Neuronal stem cell (in vitro differentiated cells): ENCODE data around the gene CLDN11.

ENCODE experiments used
- DNase-seq: peaks from one replicate; pipeline ENCODE4 v3.0.0-alpha.2; 2013; ENCODE audit warnings: low spot score
- H2AFZ ChIP-seq: one replicate; pipeline ENCODE4 v1.6.1; 2013; ENCODE audit warnings: mild to moderate bottlenecking, low read length, inconsistent platforms
- H2AK5ac ChIP-seq: 2 replicates; pipeline ENCODE4 v1.6.1; 2013; ENCODE audit warnings: low read depth, mild to moderate bottlenecking, inconsistent platforms, low read length, moderate library complexity, mixed read lengths
- H2BK120ac ChIP-seq: 2 replicates; pipeline ENCODE4 v1.6.1; 2013; ENCODE audit warnings: low read depth, mild to moderate bottlenecking, inconsistent platforms, low read length, moderate library complexity, mixed read lengths
- H2BK12ac ChIP-seq: one replicate; pipeline ENCODE4 v1.6.1; 2013; ENCODE audit warnings: low read length, inconsistent platforms
- H2BK15ac ChIP-seq: 2 replicates; pipeline ENCODE4 v1.6.1; 2013; ENCODE audit warnings: mild to moderate bottlenecking, low read length, inconsistent platforms, mixed read lengths
- H2BK5ac ChIP-seq: one replicate; pipeline ENCODE4 v1.6.1; 2013; ENCODE audit warnings: inconsistent platforms, mild to moderate bottlenecking, low read length, moderate library complexity
- H3K14ac ChIP-seq: one replicate; pipeline ENCODE4 v1.6.1; 2013; ENCODE audit warnings: low read length, inconsistent platforms
- H3K18ac ChIP-seq: 2 replicates; pipeline ENCODE4 v1.6.1; 2013; ENCODE audit warnings: low read length, inconsistent platforms
- H3K23ac ChIP-seq: 2 replicates; pipeline ENCODE4 v1.6.1; 2013; ENCODE audit warnings: low read depth, mild to moderate bottlenecking, mixed read lengths, low read length, inconsistent platforms; ENCODE audit not compliant: poor library complexity
- H3K27ac ChIP-seq: replicated peaks from 3 replicates; pipeline ENCODE4 v1.5.1; 2013; ENCODE audit warnings: low read length, inconsistent platforms
- H3K27me3 ChIP-seq, 3 experiments: 2 replicates each; pipeline ENCODE4 v1.6.1; 2013; ENCODE audit warnings: low read length in 3 of 3, mild to moderate bottlenecking in 2 of 3, inconsistent platforms in 1 of 3, low read depth in 1 of 3, mixed read lengths in 1 of 3, moderate library complexity in 1 of 3; ENCODE audit not compliant: control insufficient read depth in 3 of 3, insufficient read depth in 3 of 3
- H3K36me3 ChIP-seq, 2 donors: replicated peaks in 1 of 2; 2 replicates each; pipeline ENCODE4 v1.6.1; 2013; ENCODE audit warnings: low read length in 2 of 2; ENCODE audit not compliant: control insufficient read depth in 2 of 2, insufficient read depth in 2 of 2
- H3K4ac ChIP-seq: 2 replicates; pipeline ENCODE4 v1.6.1; 2013; ENCODE audit warnings: inconsistent platforms, mild to moderate bottlenecking, low read length, moderate library complexity
- H3K4me1 ChIP-seq, 2 donors: 1 replicate in 1 of 2; 2 replicates in 1 of 2; pipeline ENCODE4 v1.6.1; 2013; ENCODE audit warnings: low read length in 2 of 2, low read depth in 1 of 2; ENCODE audit not compliant: control insufficient read depth in 2 of 2, insufficient read depth in 1 of 2
- H3K4me2 ChIP-seq: one replicate; pipeline ENCODE4 v1.6.1; 2013; ENCODE audit warnings: mild to moderate bottlenecking, low read length, inconsistent platforms; ENCODE audit not compliant: insufficient read depth, poor library complexity, severe bottlenecking
- H3K4me3 ChIP-seq, 2 donors: 2 replicates each; pipeline ENCODE4 v1.5.1; 2013; ENCODE audit warnings: low read length in 2 of 2, mild to moderate bottlenecking in 2 of 2, inconsistent platforms in 1 of 2, moderate library complexity in 1 of 2
- H3K79me1 ChIP-seq: one replicate; pipeline ENCODE4 v1.6.1; 2013; ENCODE audit warnings: low read depth, mild to moderate bottlenecking, inconsistent platforms, low read length, moderate library complexity
- H3K9ac ChIP-seq: one replicate; pipeline ENCODE4 v1.6.1; 2013; ENCODE audit warnings: mild to moderate bottlenecking, low read depth, low read length, inconsistent platforms; ENCODE audit not compliant: poor library complexity
- H3K9me3 ChIP-seq, 2 donors: replicated peaks in 1 of 2; 2 replicates each; pipeline versions ENCODE3 to v1.6.1; 2013; ENCODE audit warnings: low read length in 2 of 2, mild to moderate bottlenecking in 2 of 2, inconsistent platforms in 1 of 2, low read depth in 1 of 2, mixed read lengths in 1 of 2, moderate library complexity in 1 of 2; ENCODE audit not compliant: control insufficient read depth in 2 of 2, insufficient read depth in 1 of 2
- H4K8ac ChIP-seq: one replicate; pipeline ENCODE4 v1.6.1; 2013; ENCODE audit warnings: low read depth, mild to moderate bottlenecking, inconsistent platforms, low read length, moderate library complexity
- H4K91ac ChIP-seq: one replicate; pipeline ENCODE4 v1.6.1; 2013; ENCODE audit warnings: low read length, low read depth, mild to moderate bottlenecking, inconsistent platforms; ENCODE audit not compliant: poor library complexity
- WGBS, 2 donors: extraction: QIAGEN DNeasy Blood & Tissue Kit; methylation state at CpG; one replicate each; pipeline ENCODE4 v1.1.7; 2013; ENCODE audit warnings: missing lambda C conversion rate in 2 of 2, mixed read lengths in 1 of 2; ENCODE audit not compliant: insufficient read length in 2 of 2, insufficient replicate concordance in 1 of 2; ENCODE audit errors: extremely low coverage in 2 of 2; 5-methylcytosine and 5-hydroxymethylcytosine counted together

CLDN11 gene

DNA sequence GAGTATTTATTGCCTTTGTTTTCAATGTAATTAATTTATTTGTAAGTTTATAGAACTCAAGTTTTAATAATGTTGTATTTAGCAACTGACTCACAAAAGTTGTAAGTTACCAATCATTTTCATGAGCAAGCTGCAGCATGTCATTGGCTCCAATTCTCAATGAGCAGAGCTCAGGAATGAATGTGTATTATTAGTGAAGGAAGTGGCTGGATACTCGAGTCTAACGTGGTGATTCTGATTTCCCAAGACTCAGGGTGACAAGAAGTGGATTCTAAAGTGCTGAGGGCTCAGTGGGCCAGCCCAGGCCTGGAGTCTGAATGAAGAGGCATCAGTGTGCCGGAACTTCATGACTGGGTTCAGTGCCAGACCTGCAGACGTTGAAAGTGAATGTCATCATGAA lies 39.6 kb downstream of the CLDN11 start:
- Histone ChIP-seq H2BK15ac (no peak overlapping the region), H4K8ac (no peak overlapping the region), H2BK120ac (no peak overlapping the region)

DNA sequence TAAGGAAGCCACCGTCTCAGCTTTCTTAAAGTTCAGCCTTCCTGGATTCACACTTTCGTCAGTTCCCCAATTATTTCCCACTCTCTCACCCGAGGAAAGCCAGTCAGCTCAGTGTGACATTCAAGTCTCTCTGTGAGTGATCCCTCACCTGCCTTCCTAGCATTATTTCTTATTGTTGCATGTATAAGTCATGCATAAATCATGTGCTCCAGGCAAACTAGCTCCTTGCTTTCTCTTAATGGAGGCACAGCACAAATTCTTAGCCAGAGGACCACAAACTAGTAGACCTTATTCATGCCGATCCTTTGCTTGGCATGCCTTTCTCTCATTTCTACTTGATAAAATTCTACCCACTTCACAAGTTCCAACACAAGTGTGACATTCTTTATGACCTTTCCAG lies 44.3 kb downstream of the CLDN11 start:
- Histone ChIP-seq H3K4me2 (no peak overlapping the region), H3K18ac (no peak overlapping the region)
- no CpG with 5 or more reads among the region's 4 CpGs for WGBS, 2 donors

More for the DNA sequence above, 39.6 kb downstream of the CLDN11 start:
- no peaks in the 10 kb centered on the region for H3K27me3 ChIP-seq
- H3K4ac ChIP-seq: no peak overlapping the region
- H3K27ac ChIP-seq: no peak overlapping the region
- DNase-seq: no peak
- no peak overlapping the region for H2AFZ ChIP-seq
- no peak overlapping the region for H3K9ac ChIP-seq
- no peak overlapping the region for H3K4me2 ChIP-seq
- no peaks in the 10 kb centered on the region for H3K9me3 ChIP-seq
- H3K4me3 ChIP-seq: no peak overlapping the region
- H2AK5ac ChIP-seq: no peak overlapping the region
- H3K18ac ChIP-seq: no peak overlapping the region
- WGBS, 2 donors: no CpG with 5 or more reads among the region's 4 CpGs
- H4K91ac ChIP-seq: no peak overlapping the region
- H2BK12ac ChIP-seq: no peak overlapping the region
- no peak overlapping the region for H3K14ac ChIP-seq
- H3K36me3 ChIP-seq: no peaks in the 10 kb centered on the region
- H2BK5ac ChIP-seq: no peak overlapping the region
- no peaks in the 10 kb centered on the region for H3K4me1 ChIP-seq
- H3K23ac ChIP-seq: no peak overlapping the region
- no peaks in the 10 kb centered on the region for H3K79me1 ChIP-seq

DNA sequence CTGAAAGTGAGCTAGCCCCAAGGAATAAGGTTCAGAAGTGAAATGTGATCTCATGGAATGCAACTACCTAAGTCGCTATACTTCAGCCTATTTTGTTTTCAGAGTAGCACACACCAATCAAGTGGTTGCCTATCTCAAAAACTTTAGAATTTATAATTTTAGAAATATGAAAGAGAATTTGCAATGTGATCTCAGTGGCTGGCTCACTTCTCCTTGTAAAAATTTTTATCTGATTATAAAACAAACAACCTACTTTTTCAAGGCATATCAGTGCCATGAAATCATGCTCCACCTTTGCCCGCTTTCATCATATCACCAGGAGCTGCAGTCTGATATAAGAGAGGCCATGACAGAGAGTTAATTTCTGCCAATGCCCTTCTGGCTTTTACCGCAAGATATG lies 47.3 kb downstream of the CLDN11 start:
- no peak overlapping the region for H3K14ac ChIP-seq
- no peak overlapping the region for H2BK120ac ChIP-seq
- no peak overlapping the region for H3K23ac ChIP-seq
- no peaks in the 10 kb centered on the region for H3K79me1 ChIP-seq
- H3K4me1 ChIP-seq: peaks cover 0 to 6% of the 10 kb centered on the region in 2 donors
- no peak overlapping the region for H4K91ac ChIP-seq
- no peak overlapping the region for H2AFZ ChIP-seq
- no peak overlapping the region for H3K4me3 ChIP-seq
- no peaks in the 10 kb centered on the region for H3K27me3 ChIP-seq
- no peak for DNase-seq
- no peak overlapping the region for H2BK15ac ChIP-seq
- H3K4ac ChIP-seq: no peak overlapping the region
- H2BK12ac ChIP-seq: no peak overlapping the region
- no peak overlapping the region for H3K27ac ChIP-seq
- no peak overlapping the region for H2AK5ac ChIP-seq
- no peaks in the 10 kb centered on the region for H3K9me3 ChIP-seq
- H3K4me2 ChIP-seq: no peak overlapping the region
- no peaks in the 10 kb centered on the region for H3K36me3 ChIP-seq
- H3K18ac ChIP-seq: no peak overlapping the region
- no peak overlapping the region for H3K9ac ChIP-seq
- no CpG with 5 or more reads among the region's 3 CpGs for WGBS, 2 donors
- H2BK5ac ChIP-seq: no peak overlapping the region
- no peak overlapping the region for H4K8ac ChIP-seq

More for the DNA sequence above, 44.3 kb downstream of the CLDN11 start:
- Histone ChIP-seq H3K4me1 (peaks cover 0 to 4% of the 10 kb centered on the region in 2 donors), H3K36me3 (no peaks in the 10 kb centered on the region), H2BK5ac (no peak overlapping the region), H3K4ac (no peak overlapping the region), H2BK120ac (no peak overlapping the region), H3K23ac (no peak overlapping the region), H2AFZ (no peak overlapping the region), H2BK12ac (no peak overlapping the region), H3K4me3 (no peak overlapping the region), H3K27me3 (no peaks in the 10 kb centered on the region), H3K14ac (no peak overlapping the region), H4K8ac (no peak overlapping the region), H3K9me3 (no peaks in the 10 kb centered on the region), H2AK5ac (no peak overlapping the region), H3K27ac (no peak overlapping the region), H3K9ac (no peak overlapping the region), H3K79me1 (no peaks in the 10 kb centered on the region), H2BK15ac (no peak overlapping the region), H4K91ac (no peak overlapping the region)
- no peak for DNase-seq

DNA sequence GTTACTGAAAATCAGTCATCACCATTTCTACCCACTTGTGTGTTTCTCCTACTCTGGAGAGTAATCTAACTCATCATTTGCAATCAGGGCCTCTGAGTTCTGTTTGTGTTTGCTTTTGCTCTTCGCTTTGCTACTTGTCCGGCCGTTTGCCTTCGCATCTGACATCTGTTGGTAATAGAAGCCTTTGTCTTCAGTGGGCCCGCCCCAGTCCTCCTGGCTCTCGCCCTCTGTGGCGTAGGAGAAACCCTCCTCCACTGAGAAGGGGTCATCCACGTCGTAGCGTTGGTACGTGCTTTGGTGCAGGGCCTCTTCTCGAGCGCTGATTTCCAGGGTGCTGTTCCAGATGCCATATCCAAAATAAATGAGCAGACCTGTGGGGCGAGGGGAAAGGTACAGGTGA lies 48.3 kb downstream of the CLDN11 start:
- Histone ChIP-seq H3K36me3 (no peaks in the 10 kb centered on the region), H3K9me3 (no peaks in the 10 kb centered on the region), H2BK5ac (no peak overlapping the region), H2AK5ac (no peak overlapping the region), H4K91ac (no peak overlapping the region), H2AFZ (peak overlapping the region; percentile 65), H3K4ac (no peak overlapping the region), H3K14ac (no peak overlapping the region), H2BK12ac (no peak overlapping the region), H2BK120ac (no peak overlapping the region), H3K4me1 (peaks cover 0 to 8% of the 10 kb centered on the region in 2 donors), H3K4me3 (no peak overlapping the region), H3K4me2 (no peak overlapping the region), H3K18ac (no peak overlapping the region), H3K79me1 (no peaks in the 10 kb centered on the region), H3K27ac (no peak overlapping the region), H3K9ac (no peak overlapping the region), H3K27me3 (no peaks in the 10 kb centered on the region), H2BK15ac (no peak overlapping the region), H3K23ac (no peak overlapping the region), H4K8ac (no peak overlapping the region)
- no peak for DNase-seq
- WGBS, 2 donors: no CpG with 5 or more reads among the region's 14 CpGs
